Posterior cingulate gyrus (tissue), 11 donors: ENCODE measurements around the gene HRAS.

Experiments used
- DNase-seq, 10 donors: peaks; one replicate each; pipeline versions ENCODE4 v3.0.0 to v3.0.0-alpha.2; 2020 to 2021; ENCODE audit warnings: mixed read lengths in 3 of 10
- intact Hi-C: fragments of 100-400 bp; cut with DNase I; formaldehyde crosslinking; loops from one replicate; pipeline ENCODE4 v1.15.1; 2023

The HRAS gene

GRCh38 chr11:567629-568292 lies 32.4 kb upstream of the HRAS start:
- DNase-seq, result peak in 1 of 10 donors; percentile 79
- intact Hi-C loops, result no loop called here

- intact Hi-C loops, result no loop called here
- DNase-seq, result peak in 1 of 10 donors; percentile 72
Observed at GRCh38 chr11:567011-567628, 31.7 kb upstream of the HRAS start.

GRCh38 chr11:565921-566509 lies 30.6 kb upstream of the HRAS start:
- DNase-seq, result peak in 1 of 10 donors; percentile 51
- intact Hi-C loops, result no loop called here

GRCh38 chr11:563812-564578 lies 28.6 kb upstream of the HRAS start:
- intact Hi-C loops, result no loop called here
- DNase-seq, result no peak

- DNase-seq, result peak in 1 of 10 donors; percentile 68
Observed at GRCh38 chr11:563066-563811, 27.9 kb upstream of the HRAS start.

GRCh38 chr11:562046-562645 lies 26.8 kb upstream of the HRAS start:
- intact Hi-C loops, result no loop called here
- no peak for DNase-seq

More at GRCh38 chr11:563066-563811, 27.9 kb upstream of the HRAS start:
- intact Hi-C loops, result no loop called here

GRCh38 chr11:561148-562003 lies 26.0 kb upstream of the HRAS start:
- intact Hi-C loops, result no loop called here
- no peak for DNase-seq

GRCh38 chr11:560305-561147 lies 25.1 kb upstream of the HRAS start, which contains the start of the genes LMNTD2 and RASSF7:
LMNTD2 (minus strand) TSS chr11:560738; CDS start chr11:560716, 22 bp downstream.
RASSF7 (plus strand) TSS chr11:560970; CDS start chr11:561769, 799 bp downstream.
- DNase-seq, result peak; percentile 79 to 98 (median 90)
- intact Hi-C loops, result no loop called here

- intact Hi-C loops, result loop anchor here (5.0 kb wide), 1 partner anchor 162 kb away; no protein-coding TSS in a partner anchor
- DNase-seq, result no peak
Observed at GRCh38 chr11:559712-560304, 24.4 kb upstream of the HRAS start.

GRCh38 chr11:559020-559620 lies 23.7 kb upstream of the HRAS start:
- no peak for DNase-seq
- intact Hi-C loops, result loop anchor here (5.0 kb wide), 1 partner anchor 163 kb away; no protein-coding TSS in a partner anchor

GRCh38 chr11:558503-558902 lies 23.1 kb upstream of the HRAS start:
- DNase-seq, result peak in 1 of 10 donors; percentile 66
- intact Hi-C loops, result loop anchor here (5.0 kb wide), 1 partner anchor 164 kb away; no protein-coding TSS in a partner anchor

- intact Hi-C loops, result loop anchor here (5.0 kb wide), 1 partner anchor 165 kb away; no protein-coding TSS in a partner anchor
- DNase-seq, result no peak
Observed at GRCh38 chr11:557328-558132, 22.2 kb upstream of the HRAS start.

- intact Hi-C loops, result loop anchor here (5.0 kb wide), 1 partner anchor 166 kb away; no protein-coding TSS in a partner anchor
- no peak for DNase-seq
Observed at GRCh38 chr11:556662-557256, 21.4 kb upstream of the HRAS start.

GRCh38 chr11:555780-556661 lies 20.6 kb upstream of the HRAS start:
- no peak for DNase-seq
- intact Hi-C loops, result loop anchor here (5.0 kb wide), 1 partner anchor 166 kb away; no protein-coding TSS in a partner anchor
